Left lung (tissue), 14 donors: Measurements from ENCODE around the gene SLC45A3. TPM values are rescaled to one million over a fixed set of nuclear protein-coding genes. Genes with fewer than 3 reads are reported as not detected.
"Not testable (repeated sequence)": the region's sequence is repeated elsewhere in the genome, so short reads cannot be mapped to it uniquely, and the experiment has no call there.

Experiments
- ATAC-seq: fragments of 200-7000 bp; cut with Tn5 transposase; one replicate; pipeline ENCODE4 v1.9.1; 2020; ENCODE audit warnings: moderate library complexity
- DNase-seq, 4 donors: peaks; one replicate each; pipeline ENCODE4 v3.0.0-alpha.2; 2013 to 2020
- H3K27ac ChIP-seq, 2 donors: fragments of 200-600 bp; sonication (generic) in 1 of 2; one replicate each; pipeline versions ENCODE4 v1.5.0 to v1.8.0; 2020 to 2021
- H3K27me3 ChIP-seq, 2 donors: fragments of 200-600 bp; sonication (generic) in 1 of 2; one replicate each; pipeline versions ENCODE4 v1.5.0 to v1.8.0; 2020 to 2021
- H3K36me3 ChIP-seq, 2 donors: fragments of 200-600 bp; sonication (generic) in 1 of 2; one replicate each; pipeline versions ENCODE4 v1.5.0 to v1.8.0; 2020 to 2021
- H3K4me1 ChIP-seq, 2 donors: fragments of 200-600 bp; one replicate each; pipeline ENCODE4 v1.8.0; 2021
- H3K4me3 ChIP-seq, 2 donors: fragments of 200-600 bp; sonication (generic) in 1 of 2; one replicate each; pipeline versions ENCODE4 v1.5.0 to v1.8.0; 2020 to 2021; ENCODE audit warnings: mild to moderate bottlenecking in 1 of 2
- H3K9me3 ChIP-seq, 2 donors: fragments of 200-600 bp; sonication (generic) in 1 of 2; one replicate each; pipeline versions ENCODE4 v1.5.0 to v1.8.0; 2020 to 2021
- CTCF ChIP-seq, 2 donors: fragments of 200-600 bp; sonication (generic) in 1 of 2; IDR thresholded peaks; one replicate each; pipeline versions ENCODE4 v1.5.0 to v1.8.0; 2021; ENCODE audit warnings: antibody characterized with exemption in 2 of 2
- intact Hi-C, 2 donors: fragments of 100-400 bp; cut with DNase I; formaldehyde crosslinking; loops; one replicate each; pipeline versions ENCODE4 v1.11.2 to v1.14.2; 2022
- long read RNA-seq, 12 donors: library from polyadenylated mRNA in 2 of 12; unstranded in 2 of 12; transcript quantifications; one replicate each; pipeline ENCODE4 v2.0.0 and lab custom pipeline, GENCODE V29; 2019 to 2026
- polyA plus RNA-seq, 6 donors: library from polyadenylated mRNA; unstranded; fragments of 120-200 nt; gene quantifications; one replicate each; pipeline ENCODE4 v1.2.1, GENCODE V29; 2013; ENCODE audit not compliant: insufficient read length in 6 of 6
- total RNA-seq, 2 donors: library from RNA; stranded (reverse); fragmentation: NEBNext Ultra II Directional; extraction: Animal tissue kit (Norgen Biotek cat#: 25700); gene quantifications; one replicate each; pipeline ENCODE4 v1.2.1, GENCODE V29; 2021
- donor health status: DM: no; HTN: yes; CAD: no.
- donor health status: DM: no; HTN: no; CAD: no.

Gene SLC45A3
- 1 to 10 TPM; 4.1 to 6.3 TPM for total RNA-seq
- polyA plus RNA-seq: 10 to 100 TPM in 1 of 6 donors, 1 to 10 TPM in 5; 7.2 to 10.7 (median 8.3) TPM
- long read RNA-seq, donor 1, partial matches to known transcripts: 11 of 11 reads
- long read RNA-seq, donor 1, other reads (novel, unspliced or antisense): 0 of 11 reads
- long read RNA-seq, donor 2, partial matches to known transcripts: 0 of 1 reads
- long read RNA-seq, donor 2, other reads (novel, unspliced or antisense): 0 of 1 reads
- long read RNA-seq, donor 3: 0 reads
- long read RNA-seq, donor 4: 0 reads
- long read RNA-seq, donor 5, partial matches to known transcripts: 0 of 1 reads
- long read RNA-seq, donor 5, other reads (novel, unspliced or antisense): 0 of 1 reads
- long read RNA-seq, donor 6: 0 reads
- long read RNA-seq, donor 7, partial matches to known transcripts: 0 of 1 reads
- long read RNA-seq, donor 7, other reads (novel, unspliced or antisense): 0 of 1 reads
- long read RNA-seq, donor 8: 0 reads
- long read RNA-seq, donor 9: 0 reads
- long read RNA-seq, donor 10: 0 reads
- long read RNA-seq, donor 11, partial matches to known transcripts: 0 of 1 reads
- long read RNA-seq, donor 11, other reads (novel, unspliced or antisense): 0 of 1 reads
- long read RNA-seq, donor 12, partial matches to known transcripts: 0 of 1 reads
- long read RNA-seq, donor 12, other reads (novel, unspliced or antisense): 0 of 1 reads

- Histone ChIP-seq H3K9me3 (no peaks in the 10 kb centered on the region), H3K27ac (peak within 1 kb of the TSS in 1 of 2 donors; percentile 45), H3K4me3 (peak within 1 kb of the TSS; percentile 66 to 68), H3K36me3 (no peaks in the 10 kb centered on the region), H3K4me1 (peaks cover 3 to 20% of the 10 kb centered on the region in 2 donors), H3K27me3 (peaks cover 0 to 35% of the 10 kb centered on the region in 2 donors)
- intact Hi-C loops: no loop called here
- peak in 1 of 4 donors; percentile 83 for DNase-seq
- peak; percentile 71 for ATAC-seq
- no peak for TF ChIP-seq CTCF (IDR thresholded peaks at IDR 0.05)
These were observed at the start of gene SLC45A3 for GRCh38 chr1:205680073-205680851. Gene SLC45A3 (minus strand): TSS chr1:205680509. CDS start chr1:205664656, 15,853 bp downstream.

- H3K4me3 ChIP-seq: no peak overlapping the region
- no peaks in the 10 kb centered on the region for H3K4me1 ChIP-seq
- intact Hi-C loops: no loop called here
- no peaks in the 10 kb centered on the region for H3K27me3 ChIP-seq
- no peak for TF ChIP-seq CTCF (IDR thresholded peaks at IDR 0.05)
- H3K27ac ChIP-seq: no peak overlapping the region
- no peak for ATAC-seq
- H3K36me3 ChIP-seq: peaks cover 0 to 54% of the 10 kb centered on the region in 2 donors
- DNase-seq: no peak
- H3K9me3 ChIP-seq: no peaks in the 10 kb centered on the region
These were observed 46.4 kb upstream of the SLC45A3 start for GRCh38 chr1:205726619-205727125.

- ATAC-seq: no peak
- TF ChIP-seq CTCF (IDR thresholded peaks at IDR 0.05): no peak
These were observed 45.2 kb upstream of the SLC45A3 start for GRCh38 chr1:205725514-205725913.

GRCh38 chr1:205720740-205721139 lies 40.4 kb upstream of the SLC45A3 start:
- H3K4me3 ChIP-seq, ATAC-seq, intact Hi-C loops, H3K4me1 ChIP-seq, H3K27me3 ChIP-seq, DNase-seq, H3K27ac ChIP-seq, H3K9me3 ChIP-seq: not testable (repeated sequence)
- H3K36me3 ChIP-seq: peaks cover 0 to 74% of the 10 kb centered on the region in 2 donors

More at GRCh38 chr1:205725514-205725913, 45.2 kb upstream of the SLC45A3 start:
- H3K9me3 ChIP-seq: no peaks in the 10 kb centered on the region
- no peak overlapping the region for H3K27ac ChIP-seq
- no peaks in the 10 kb centered on the region for H3K4me1 ChIP-seq
- peaks cover 0 to 65% of the 10 kb centered on the region in 2 donors for H3K36me3 ChIP-seq
- DNase-seq: no peak
- no peak overlapping the region for H3K4me3 ChIP-seq
- H3K27me3 ChIP-seq: no peaks in the 10 kb centered on the region
- intact Hi-C loops: no loop called here

GRCh38 chr1:205719762-205720161 lies 39.5 kb upstream of the SLC45A3 start:
- no peak overlapping the region for H3K27ac ChIP-seq
- no peak for ATAC-seq
- no peak for TF ChIP-seq CTCF (IDR thresholded peaks at IDR 0.05)
- H3K4me1 ChIP-seq: peaks cover 0 to 13% of the 10 kb centered on the region in 2 donors
- H3K9me3 ChIP-seq: no peaks in the 10 kb centered on the region
- no peak for DNase-seq
- H3K27me3 ChIP-seq: no peaks in the 10 kb centered on the region
- H3K4me3 ChIP-seq: no peak overlapping the region
- peaks cover 0 to 71% of the 10 kb centered on the region in 2 donors for H3K36me3 ChIP-seq
- intact Hi-C loops: loop anchor here in 1 of 2 donors (10.0 kb wide), 1 partner anchor 55 kb away; no protein-coding TSS in a partner anchor
